ENCODE measurements around the gene EXD3. TPM values are rescaled to one million over a fixed set of nuclear protein-coding genes. Genes with fewer than 3 reads are reported as not detected.

The EXD3 gene
- polyA plus RNA-seq, 1 of the 3 experiments (the other 2 are of a cell fraction), result 11.5 TPM

GRCh38 chr9:137409515-137409914, 13.4 kb downstream of the EXD3 start (continued):
- TF ChIP-seq USF2 (IDR thresholded peaks at IDR 0.05; ENCODE audit: borderline replicate concordance, low read depth, low read length), result no peak

- no peak for TF ChIP-seq RFX5 (IDR thresholded peaks at IDR 0.05; ENCODE audit: low read length)
- TF ChIP-seq FOXJ3 (CRISPR knock-in tag; IDR thresholded peaks at IDR 0.05), result no peak
- no peak for TF ChIP-seq NFIC (IDR thresholded peaks at IDR 0.05; ENCODE audit: borderline replicate concordance)
- TF ChIP-seq CHD2 (IDR thresholded peaks at IDR 0.05; ENCODE audit: low read length, partially characterized antibody), result no peak
- no peak for TF ChIP-seq YY1 (IDR thresholded peaks at IDR 0.05; ENCODE audit: low read depth)
- no peak for TF ChIP-seq ELF1 (IDR thresholded peaks at IDR 0.05)
- no peak for TF ChIP-seq RCOR1 (IDR thresholded peaks at IDR 0.05; ENCODE audit: low read length)
- no peak for TF ChIP-seq TCF12 (IDR thresholded peaks at IDR 0.05)
- no peak for TF ChIP-seq FOSL2 (IDR thresholded peaks at IDR 0.05; ENCODE audit: borderline replicate concordance, low read depth)
- Histone ChIP-seq H3K4me2 (no peak overlapping the region), H3F3A (replicated peaks; ENCODE audit: insufficient read depth) (peaks cover 12% of the 10 kb centered on the region), H3K79me2 (ENCODE audit: insufficient read depth) (peaks cover 7% of the 10 kb centered on the region; the same call in 1 of the 2 replicates), H2AFZ (ENCODE audit: low read depth) (no peak overlapping the region), H3K27ac (ENCODE audit: low read depth in 2 of 2, low read length in 1 of 2) (no peak overlapping the region), H3K27me3 (ENCODE audit: insufficient read depth) (no peaks in the 10 kb centered on the region), H3K9me2 (no peaks in the 10 kb centered on the region), H4K20me1 (ENCODE audit: insufficient read depth) (0 out of 2 replicates have a peak, but pooled peaks cover 4% of the 10 kb centered on the region), H3K4me3 (ENCODE audit: low read depth in 2 of 2, low read length in 1 of 2) (no peak overlapping the region), H3K36me3 (replicated peaks in 1 of 2; ENCODE audit: control insufficient read depth in 1 of 2, insufficient read depth in 2 of 2, low read length in 1 of 2) (no peaks in the 10 kb centered on the region), H3K9ac (no peak overlapping the region), H3K4me1 (ENCODE audit: control insufficient read depth in 1 of 2, insufficient read depth in 2 of 2, low read depth in 1 of 2, low read length in 1 of 2) (peaks cover 7 to 25% of the 10 kb centered on the region in 2 experiments; a peak in 3 of 4 replicates), H3K9me3 (no peaks in the 10 kb centered on the region)
- DNase-seq, result no peak
- ChIA-PET POLR2A (no interaction called here), CTCF (interaction anchor here (1.3 to 2.2 kb wide), 6 partner anchors 14 to 172 kb away, joined by 3 to 13 read pairs (median 5); partner anchors contain the start of genes EXD3, NOXA1, NRARP and TOR4A)
- 98% methylated on average over 12 of the region's 24 CpGs for WGBS (ENCODE audit: low lambda C conversion rate)
Observed at GRCh38 chr9:137408651-137409405, 14.1 kb downstream of the EXD3 start.

GRCh38 chr9:137407590-137408300, 15.2 kb downstream of the EXD3 start:
- H3F3A ChIP-seq (replicated peaks; ENCODE audit: insufficient read depth), result peaks cover 12% of the 10 kb centered on the region
- H3K4me3 ChIP-seq (ENCODE audit: low read depth in 2 of 2, low read length in 1 of 2), result no peak overlapping the region
- H3K4me1 ChIP-seq (ENCODE audit: control insufficient read depth in 1 of 2, insufficient read depth in 2 of 2, low read depth in 1 of 2, low read length in 1 of 2), result peaks cover 7 to 24% of the 10 kb centered on the region in 2 experiments; a peak in 3 of 4 replicates
- no peak overlapping the region for H3K27ac ChIP-seq (ENCODE audit: low read depth in 2 of 2, low read length in 1 of 2)
- TF ChIP-seq TCF12 (IDR thresholded peaks at IDR 0.05) (no peak), SIN3A (IDR thresholded peaks at IDR 0.05; ENCODE audit: borderline replicate concordance, low read depth, low read length) (no peak), YY1 (IDR thresholded peaks at IDR 0.05; ENCODE audit: low read depth) (no peak), TEAD4 (IDR thresholded peaks at IDR 0.05; ENCODE audit: borderline replicate concordance, insufficient read depth) (no peak), RFX5 (IDR thresholded peaks at IDR 0.05; ENCODE audit: low read length) (no peak), PBX3 (IDR thresholded peaks at IDR 0.05) (no peak), JUND (IDR thresholded peaks at IDR 0.05) (no peak), RAD21 (IDR thresholded peaks at IDR 0.05; ENCODE audit: low read length) (no peak), NRF1 (IDR thresholded peaks at IDR 0.05; ENCODE audit: low read depth, low read length) (no peak), FOXM1 (IDR thresholded peaks at IDR 0.05; ENCODE audit: low read depth) (no peak), EZH2phosphoT487 (IDR thresholded peaks at IDR 0.05; ENCODE audit: borderline replicate concordance, low read depth) (no peak), NFIC (IDR thresholded peaks at IDR 0.05; ENCODE audit: borderline replicate concordance) (no peak), USF2 (IDR thresholded peaks at IDR 0.05; ENCODE audit: borderline replicate concordance, low read depth, low read length) (no peak)
- H3K9me3 ChIP-seq, result no peaks in the 10 kb centered on the region
- H3K79me2 ChIP-seq (ENCODE audit: insufficient read depth), result peaks cover 7% of the 10 kb centered on the region; the same call in 1 of the 2 replicates
- no peaks in the 10 kb centered on the region for H3K9me2 ChIP-seq
- CTCF ChIA-PET, result interaction anchor here (0.9 to 1.9 kb wide), 8 partner anchors 15 to 130 kb away, joined by 3 to 8 read pairs (median 3); partner anchors contain the start of genes EXD3, NRARP and TOR4A
- H2AFZ ChIP-seq (ENCODE audit: low read depth), result no peak overlapping the region
- H3K36me3 ChIP-seq (replicated peaks in 1 of 2; ENCODE audit: control insufficient read depth in 1 of 2, insufficient read depth in 2 of 2, low read length in 1 of 2), result no peaks in the 10 kb centered on the region
- 92% methylated on average over 13 of the region's 31 CpGs for WGBS (ENCODE audit: low lambda C conversion rate)
- 0 out of 2 replicates have a peak overlapping the region, but pooled peaks have one; percentile 66 for H3K4me2 ChIP-seq
- POLR2A ChIA-PET, result interaction anchor here (0.6 kb wide), 1 partner anchor 77 kb away, joined by 4 read pairs; no protein-coding TSS in a partner anchor
- no peak for DNase-seq
- no peaks in the 10 kb centered on the region for H3K27me3 ChIP-seq (ENCODE audit: insufficient read depth)
- no peak overlapping the region for H3K9ac ChIP-seq
- 0 out of 2 replicates have a peak, but pooled peaks cover 4% of the 10 kb centered on the region for H4K20me1 ChIP-seq (ENCODE audit: insufficient read depth)

Data from SK-N-SH (cell line).